Activated T-helper 9 cell treated with anti-CD3 and anti-CD28 coated beads, Interleukin-2, amount 50 U/mL, for 16 hours (primary cell): ENCODE results near the gene STK11.

Experiments
- DNase-seq: peaks from one replicate; pipeline ENCODE4 v3.0.0-alpha.2; 2020; ENCODE audit warnings: low read depth

STK11 gene

GRCh38 chr19:1262623-1263123 is 57.1 kb downstream of the STK11 start:
- DNase-seq = no peak

GRCh38 chr19:1263188-1263587 is 57.6 kb downstream of the STK11 start:
- no peak for DNase-seq

- DNase-seq = no peak
Measured at GRCh38 chr19:1264801-1265614, 59.4 kb downstream of the STK11 start.

GRCh38 chr19:1265615-1266128 is 60.1 kb downstream of the STK11 start:
- DNase-seq = no peak

- peak; percentile 79 for DNase-seq
Measured at GRCh38 chr19:1266129-1266915, 60.7 kb downstream of the STK11 start.

GRCh38 chr19:1266916-1267476 is 61.4 kb downstream of the STK11 start:
- peak; percentile 65 for DNase-seq

GRCh38 chr19:1267477-1268225 is 62.1 kb downstream of the STK11 start:
- DNase-seq = no peak

- no peak for DNase-seq
Measured at GRCh38 chr19:1268226-1269064, 62.9 kb downstream of the STK11 start.

GRCh38 chr19:1269065-1269477 is 63.5 kb downstream of the STK11 start, which contains the start of gene CIRBP:
TSS of gene CIRBP (plus strand) at chr19:1269332. CDS start at chr19:1270934, 1,602 bp downstream.
- peak; percentile 99 for DNase-seq

GRCh38 chr19:1269478-1270212 is 64.1 kb downstream of the STK11 start:
- peak; percentile 79 for DNase-seq

- DNase-seq = no peak
Measured at GRCh38 chr19:1270213-1270853, 64.8 kb downstream of the STK11 start.

GRCh38 chr19:1270854-1271527 is 65.4 kb downstream of the STK11 start:
- no peak for DNase-seq

GRCh38 chr19:1271528-1272422 is 66.2 kb downstream of the STK11 start:
- no peak for DNase-seq

GRCh38 chr19:1272423-1273262 is 67.1 kb downstream of the STK11 start:
- no peak for DNase-seq

GRCh38 chr19:1273263-1274041 is 67.9 kb downstream of the STK11 start:
- no peak for DNase-seq
